Naive thymus-derived CD8-positive, alpha-beta T cell (primary cell): Measurements from ENCODE around the gene ACSF2. TPM values are rescaled to one million over a fixed set of nuclear protein-coding genes. Genes with fewer than 3 reads are reported as not detected.
"Not testable (repeated sequence)": the region's sequence is repeated elsewhere in the genome, so short reads cannot be mapped to it uniquely, and the experiment has no call there.

ENCODE experiments used
- ATAC-seq, 2 donors: fragments of 150-1000 bp; cut with Tn5 transposase in 1 of 2; sonication (Bioruptor Pico), chemical (Tn5 transposase) in 1 of 2; 1 replicate in 1 of 2; 2 replicates in 1 of 2; pipeline ENCODE4 v1.10.0; 2021; ENCODE audit warnings: mild to moderate bottlenecking in 2 of 2, moderate library complexity in 2 of 2
- POLR2A ChIA-PET: fragments of 350-600 bp; sonication (Branson Sonifier 250); formaldehyde crosslinking; loops from one replicate; lab custom pipeline; 2021; ENCODE audit warnings: antibody characterized with exemption; lab: Charles Lee
- DNase-seq, 10 donors: peaks; one replicate each; pipeline versions ENCODE4 v3.0.0 to v3.0.0-alpha.2; 2020 to 2022
- H3K27ac Mint-ChIP-seq, 10 donors: one replicate each; pipeline ENCODE4 v1.8.0; 2020 to 2022; ENCODE audit warnings: mild to moderate bottlenecking in 10 of 10, mixed read lengths in 10 of 10, moderate library complexity in 4 of 10, inconsistent platforms in 1 of 10
- H3K27me3 Mint-ChIP-seq, 5 donors: one replicate each; pipeline ENCODE4 v1.8.0; 2021 to 2022; ENCODE audit warnings: mixed read lengths in 5 of 5
- H3K36me3 Mint-ChIP-seq, 3 donors: one replicate each; pipeline ENCODE4 v1.8.0; 2020 to 2022; ENCODE audit warnings: mixed read lengths in 3 of 3, mild to moderate bottlenecking in 2 of 3, inconsistent platforms in 1 of 3
- H3K4me1 Mint-ChIP-seq, 4 donors: one replicate each; pipeline ENCODE4 v1.8.0; 2021 to 2022; ENCODE audit warnings: mixed read lengths in 4 of 4
- H3K4me3 Mint-ChIP-seq, 10 donors: one replicate each; pipeline ENCODE4 v1.8.0; 2020 to 2022; ENCODE audit warnings: mild to moderate bottlenecking in 10 of 10, mixed read lengths in 10 of 10, moderate library complexity in 6 of 10, inconsistent platforms in 1 of 10
- H3K9me3 Mint-ChIP-seq, 9 donors: one replicate each; pipeline ENCODE4 v1.8.0; 2020 to 2022; ENCODE audit warnings: mixed read lengths in 9 of 9, mild to moderate bottlenecking in 3 of 9, inconsistent platforms in 1 of 9, moderate library complexity in 1 of 9
- polyA plus RNA-seq, 3 donors: library from polyadenylated mRNA; unstranded; fragments of 300-500 nt; fragmentation: Illumina TruSeq; gene quantifications; one replicate each; pipeline ENCODE4 v1.2.3, GENCODE V29; 2021
- total RNA-seq, 8 experiments: library from RNA in 2 of 8; stranded (reverse) in 2 of 8; gene quantifications; one replicate each; pipeline ENCODE4 v1.2.3 and lab custom pipeline; 2021 to 2026

ACSF2 gene
- total and polyA plus RNA-seq, 5 experiments from 2014 or later = 1.2 to 25.9 (median 2.3) TPM

GRCh38 chr17:50469208-50469605, 43.2 kb downstream of the ACSF2 start:
- peaks cover 2 to 37% (median 15%) of the 10 kb centered on the region in 5 donors for H3K27me3 Mint-ChIP-seq
- ATAC-seq = peak; percentile 21 to 48

GRCh38 chr17:50469671-50470305, 43.8 kb downstream of the ACSF2 start:
- DNase-seq (no peak), ATAC-seq (no peak)
- POLR2A ChIA-PET = interaction anchor here (0.5 kb wide), 1 partner anchor 490 kb away, joined by 3 read pairs; no protein-coding TSS in a partner anchor
- peak overlapping the region in 5 of 10 donors; percentile 42 to 54 (median 50) for H3K4me3 Mint-ChIP-seq
- peaks cover 0 to 12% (median 0%) of the 10 kb centered on the region in 3 donors for H3K36me3 Mint-ChIP-seq
- peaks cover 2 to 37% (median 15%) of the 10 kb centered on the region in 5 donors for H3K27me3 Mint-ChIP-seq
- H3K27ac Mint-ChIP-seq = no peak overlapping the region
- H3K4me1 Mint-ChIP-seq = peaks cover 5 to 35% (median 16%) of the 10 kb centered on the region in 4 donors
- H3K9me3 Mint-ChIP-seq = no peaks in the 10 kb centered on the region

More at GRCh38 chr17:50469208-50469605, 43.2 kb downstream of the ACSF2 start:
- Mint-ChIP-seq H3K27ac (no peak overlapping the region), H3K4me1 (peaks cover 5 to 35% (median 16%) of the 10 kb centered on the region in 4 donors), H3K9me3 (no peaks in the 10 kb centered on the region), H3K4me3 (peak overlapping the region in 7 of 10 donors; percentile 2 to 54 (median 50)), H3K36me3 (peaks cover 0 to 12% (median 0%) of the 10 kb centered on the region in 3 donors)
- no peak for DNase-seq
- POLR2A ChIA-PET = no interaction called here

- Mint-ChIP-seq H3K4me1 (peaks cover 5 to 35% (median 16%) of the 10 kb centered on the region in 4 donors), H3K27ac (no peak overlapping the region), H3K36me3 (peaks cover 0 to 12% (median 0%) of the 10 kb centered on the region in 3 donors), H3K27me3 (peaks cover 2 to 37% (median 15%) of the 10 kb centered on the region in 5 donors), H3K9me3 (no peaks in the 10 kb centered on the region), H3K4me3 (peak overlapping the region in 4 of 10 donors; percentile 10 to 35 (median 19))
- POLR2A ChIA-PET = interaction anchor here (0.5 kb wide), 1 partner anchor 489 kb away, joined by 3 read pairs; no protein-coding TSS in a partner anchor
- no peak for ATAC-seq
- DNase-seq = no peak
Observed at GRCh38 chr17:50470426-50470825, 44.4 kb downstream of the ACSF2 start.

GRCh38 chr17:50471009-50471905, 45.2 kb downstream of the ACSF2 start:
- Mint-ChIP-seq H3K4me1 (peaks cover 5 to 35% (median 15%) of the 10 kb centered on the region in 4 donors), H3K9me3 (no peaks in the 10 kb centered on the region), H3K36me3 (peaks cover 0 to 12% (median 0%) of the 10 kb centered on the region in 3 donors), H3K27ac (peak overlapping the region in 1 of 10 donors; percentile 39), H3K4me3 (peak overlapping the region in 2 of 10 donors; percentile 16 to 35), H3K27me3 (peaks cover 2 to 37% (median 15%) of the 10 kb centered on the region in 5 donors)
- POLR2A ChIA-PET = interaction anchor here (0.7 to 1.0 kb wide), 2 partner anchors 242 to 728 kb away, joined by 3 read pairs; no protein-coding TSS in a partner anchor
- peak in 1 of 2 donors; percentile 54 for ATAC-seq
- peak in 1 of 10 donors; percentile 32 for DNase-seq

GRCh38 chr17:50472286-50472685, 46.3 kb downstream of the ACSF2 start:
- no peaks in the 10 kb centered on the region for H3K9me3 Mint-ChIP-seq
- H3K4me3 Mint-ChIP-seq = peak overlapping the region in 1 of 10 donors; percentile 10
- POLR2A ChIA-PET = interaction anchor here (1.0 kb wide), 1 partner anchor 241 kb away, joined by 3 read pairs; no protein-coding TSS in a partner anchor
- peaks cover 0 to 10% (median 0%) of the 10 kb centered on the region in 3 donors for H3K36me3 Mint-ChIP-seq
- ATAC-seq (no peak), DNase-seq (peak in 1 of 10 donors; percentile 56)
- peaks cover 2 to 29% (median 15%) of the 10 kb centered on the region in 5 donors for H3K27me3 Mint-ChIP-seq
- H3K4me1 Mint-ChIP-seq = peaks cover 5 to 29% (median 16%) of the 10 kb centered on the region in 4 donors
- H3K27ac Mint-ChIP-seq = peak overlapping the region in 1 of 10 donors; percentile 19

GRCh38 chr17:50472761-50473161, 46.7 kb downstream of the ACSF2 start:
- POLR2A ChIA-PET, H3K9me3 Mint-ChIP-seq, ATAC-seq, H3K36me3 Mint-ChIP-seq: not testable (repeated sequence)
- Mint-ChIP-seq H3K27ac (peak overlapping the region in 1 of 10 donors; percentile 19), H3K27me3 (peaks cover 2 to 26% (median 12%) of the 10 kb centered on the region in 5 donors), H3K4me1 (peaks cover 5 to 25% (median 15%) of the 10 kb centered on the region in 4 donors), H3K4me3 (peak overlapping the region in 1 of 10 donors; percentile 10)
- DNase-seq = peak in 1 of 10 donors; percentile 22

GRCh38 chr17:50473901-50474300, 47.9 kb downstream of the ACSF2 start:
- Mint-ChIP-seq H3K36me3 (peaks cover 0 to 7% (median 0%) of the 10 kb centered on the region in 3 donors), H3K4me1 (peaks cover 9 to 25% (median 17%) of the 10 kb centered on the region in 4 donors), H3K9me3 (no peaks in the 10 kb centered on the region), H3K4me3 (no peak overlapping the region), H3K27me3 (peaks cover 0 to 17% (median 9%) of the 10 kb centered on the region in 5 donors), H3K27ac (no peak overlapping the region)
- POLR2A ChIA-PET = interaction anchor here (0.6 to 0.8 kb wide), 2 partner anchors 43 to 51 kb away, joined by 3 to 8 read pairs; no protein-coding TSS in a partner anchor
- ATAC-seq = no peak
- DNase-seq = no peak

- POLR2A ChIA-PET = interaction anchor here (0.8 kb wide), 1 partner anchor 42 kb away, joined by 3 read pairs; no protein-coding TSS in a partner anchor
- DNase-seq = no peak
- Mint-ChIP-seq H3K27ac (no peak overlapping the region), H3K9me3 (no peaks in the 10 kb centered on the region), H3K4me3 (no peak overlapping the region), H3K27me3 (peaks cover 0 to 15% (median 9%) of the 10 kb centered on the region in 5 donors), H3K36me3 (peaks cover 0 to 7% (median 0%) of the 10 kb centered on the region in 3 donors), H3K4me1 (peaks cover 10 to 28% (median 19%) of the 10 kb centered on the region in 4 donors)
- ATAC-seq = no peak
Observed at GRCh38 chr17:50474523-50474922, 48.5 kb downstream of the ACSF2 start.

- Mint-ChIP-seq H3K4me1 (peaks cover 14 to 36% (median 27%) of the 10 kb centered on the region in 4 donors), H3K9me3 (no peaks in the 10 kb centered on the region), H3K4me3 (peak overlapping the region in 1 of 10 donors; percentile 45), H3K27me3 (peaks cover 0 to 9% (median 8%) of the 10 kb centered on the region in 5 donors), H3K27ac (no peak overlapping the region), H3K36me3 (peaks cover 0 to 7% (median 3%) of the 10 kb centered on the region in 3 donors)
- POLR2A ChIA-PET = no interaction called here
- no peak for DNase-seq
- no peak for ATAC-seq
Observed at GRCh38 chr17:50475362-50475761, 49.3 kb downstream of the ACSF2 start.

- H3K9me3 Mint-ChIP-seq, H3K36me3 Mint-ChIP-seq, ATAC-seq, DNase-seq, H3K27me3 Mint-ChIP-seq: not testable (repeated sequence)
- peaks cover 13 to 35% (median 29%) of the 10 kb centered on the region in 4 donors for H3K4me1 Mint-ChIP-seq
- peak overlapping the region in 5 of 10 donors; percentile 12 to 83 (median 65) for H3K27ac Mint-ChIP-seq
- peak overlapping the region in 1 of 10 donors; percentile 45 for H3K4me3 Mint-ChIP-seq
- POLR2A ChIA-PET = interaction anchor here (1.3 kb wide), 1 partner anchor 49 kb away, joined by 3 read pairs; no protein-coding TSS in a partner anchor
Observed at GRCh38 chr17:50475775-50476544, 49.9 kb downstream of the ACSF2 start.
